Measurements from ENCODE around the gene CDH5. TPM values are rescaled to one million over a fixed set of nuclear protein-coding genes. Genes with fewer than 3 reads are reported as not detected.

Gene CDH5
- total RNA-seq, 1 experiment from 2014 or later: not detected

DNA sequence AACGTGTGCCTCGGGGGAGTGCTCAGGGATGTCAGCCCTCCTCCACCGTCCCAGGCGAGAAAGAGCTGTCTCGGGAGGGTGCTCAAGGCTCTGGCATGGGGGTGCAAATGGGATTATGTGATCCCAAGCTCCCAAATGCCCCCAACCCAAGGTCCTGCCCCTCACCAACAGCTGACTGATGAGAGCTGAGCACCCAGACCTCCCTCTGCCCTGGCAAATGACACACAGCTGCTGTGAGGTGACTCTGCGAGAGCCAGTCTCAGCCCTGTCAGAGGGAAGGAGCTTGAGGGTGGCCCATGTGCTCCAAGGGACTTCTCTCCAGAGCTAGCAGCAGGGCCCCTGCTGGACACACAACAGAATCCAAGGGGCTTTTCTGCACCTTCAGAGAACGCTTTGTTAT is 7.7 kb downstream of the CDH5 start:
- Histone ChIP-seq H3K27ac (no peak overlapping the region), H3K4me3 (no peak overlapping the region), H3K36me3 (no peaks in the 10 kb centered on the region), H3K27me3 (replicated peaks) (no peaks in the 10 kb centered on the region), H3K9me3 (replicated peaks) (no peaks in the 10 kb centered on the region), H3K4me1 (replicated peaks) (no peaks in the 10 kb centered on the region)
- no peak for DNase-seq (ENCODE audit: low read depth in 1 of 2, low spot score in 2 of 2)

- Histone ChIP-seq H3K27me3 (replicated peaks) (no peaks in the 10 kb centered on the region), H3K9me3 (replicated peaks) (0 out of 2 replicates have a peak, but pooled peaks cover under 1% of the 10 kb centered on the region), H3K27ac (no peak overlapping the region), H3K4me3 (no peak overlapping the region), H3K4me1 (replicated peaks) (no peaks in the 10 kb centered on the region), H3K36me3 (no peaks in the 10 kb centered on the region)
- no peak for DNase-seq (ENCODE audit: low read depth in 1 of 2, low spot score in 2 of 2)
These were observed 9.0 kb downstream of the CDH5 start for GRCh38 chr16:66375451-66375850.

DNA sequence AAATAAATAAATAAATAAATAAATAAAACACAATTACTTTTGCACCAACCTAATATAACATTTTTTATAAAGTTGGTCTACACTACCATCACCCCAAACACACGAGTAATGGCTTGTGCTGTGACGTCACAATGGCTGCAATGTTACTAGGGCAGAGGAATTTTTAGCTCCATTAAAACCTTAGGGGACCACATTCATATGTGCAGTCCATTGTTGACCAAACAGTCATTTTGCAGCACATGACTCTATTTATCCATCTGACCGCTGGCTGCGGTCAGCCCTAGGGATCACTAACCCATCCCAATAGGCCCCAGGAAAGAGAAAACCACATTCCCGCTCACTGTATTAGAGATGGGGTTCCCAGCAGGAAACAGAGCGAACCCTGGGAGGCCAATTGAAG is 9.6 kb downstream of the CDH5 start:
- H3K36me3 ChIP-seq: no peaks in the 10 kb centered on the region
- no peak overlapping the region for H3K27ac ChIP-seq
- H3K4me1 ChIP-seq (replicated peaks): no peaks in the 10 kb centered on the region
- H3K9me3 ChIP-seq (replicated peaks): 0 out of 2 replicates have a peak, but pooled peaks cover 3% of the 10 kb centered on the region
- H3K4me3 ChIP-seq: no peak overlapping the region
- H3K27me3 ChIP-seq (replicated peaks): no peaks in the 10 kb centered on the region
- DNase-seq (ENCODE audit: low read depth in 1 of 2, low spot score in 2 of 2): no peak

GRCh38 chr16:66376577-66377305 is 10.2 kb downstream of the CDH5 start:
- H3K9me3 ChIP-seq (replicated peaks): 0 out of 2 replicates have a peak, but pooled peaks cover 4% of the 10 kb centered on the region
- no peak overlapping the region for H3K4me3 ChIP-seq
- peaks cover 2% of the 10 kb centered on the region for H3K4me1 ChIP-seq (replicated peaks)
- DNase-seq (ENCODE audit: low read depth in 1 of 2, low spot score in 2 of 2): no peak
- no peaks in the 10 kb centered on the region for H3K36me3 ChIP-seq
- H3K27ac ChIP-seq: no peak overlapping the region
- H3K27me3 ChIP-seq (replicated peaks): no peaks in the 10 kb centered on the region

DNA sequence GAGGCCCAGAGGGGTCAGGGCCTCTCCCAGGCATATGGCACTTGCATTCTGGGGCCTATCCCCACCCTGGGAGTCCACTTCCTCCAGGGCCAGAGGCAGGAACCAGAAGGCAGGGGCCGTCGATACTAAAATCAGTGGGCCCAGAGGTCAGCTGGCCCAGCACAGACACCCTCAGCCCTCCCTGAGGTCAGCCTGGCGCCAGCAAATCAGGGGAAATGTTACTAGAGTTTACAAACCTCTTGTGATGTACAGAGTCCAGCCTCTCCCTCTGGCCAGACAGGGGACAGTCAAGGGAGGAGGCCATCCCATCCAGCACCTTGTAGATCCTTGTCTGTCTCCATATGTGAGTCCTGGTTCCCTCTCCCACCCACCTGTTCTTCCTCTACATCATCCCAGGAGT is 10.8 kb downstream of the CDH5 start:
- no peak overlapping the region for H3K4me3 ChIP-seq

GRCh38 chr16:66378741-66379570 is 12.5 kb downstream of the CDH5 start:
- Histone ChIP-seq H3K4me1 (replicated peaks) (peaks cover 23% of the 10 kb centered on the region), H3K27me3 (replicated peaks) (no peaks in the 10 kb centered on the region), H3K9me3 (replicated peaks) (0 out of 2 replicates have a peak, but pooled peaks cover 6% of the 10 kb centered on the region), H3K4me3 (no peak overlapping the region), H3K36me3 (no peaks in the 10 kb centered on the region), H3K27ac (no peak overlapping the region)
- no peak for DNase-seq (ENCODE audit: low read depth in 1 of 2, low spot score in 2 of 2)

More for the DNA sequence above, 10.8 kb downstream of the CDH5 start:
- 0 out of 2 replicates have a peak, but pooled peaks cover 6% of the 10 kb centered on the region for H3K9me3 ChIP-seq (replicated peaks)
- no peak overlapping the region for H3K27ac ChIP-seq
- no peaks in the 10 kb centered on the region for H3K27me3 ChIP-seq (replicated peaks)
- no peaks in the 10 kb centered on the region for H3K36me3 ChIP-seq
- no peak for DNase-seq (ENCODE audit: low read depth in 1 of 2, low spot score in 2 of 2)
- peaks cover 8% of the 10 kb centered on the region for H3K4me1 ChIP-seq (replicated peaks)

DNA sequence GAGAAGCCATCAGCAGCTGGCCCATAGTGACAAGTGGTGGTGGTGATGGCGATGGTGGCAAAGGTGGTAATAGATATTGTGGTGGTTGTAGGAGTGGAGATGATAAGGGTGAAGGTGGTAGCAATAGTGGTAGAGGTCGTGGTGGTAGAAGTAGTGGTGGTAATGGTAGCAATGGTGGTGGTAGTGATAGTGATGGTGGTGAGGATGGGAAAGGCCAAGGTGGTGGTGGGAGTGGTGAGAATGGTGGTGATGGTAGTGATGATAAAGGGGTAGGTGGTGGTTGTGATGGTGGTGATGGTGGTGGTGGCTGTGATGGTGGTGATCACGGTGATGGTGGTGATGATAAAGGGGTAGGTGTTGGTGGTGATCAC is 13.1 kb downstream of the CDH5 start:
- H3K27me3 ChIP-seq (replicated peaks): no peaks in the 10 kb centered on the region
- H3K9me3 ChIP-seq (replicated peaks): 0 out of 2 replicates have a peak, but pooled peaks cover 6% of the 10 kb centered on the region
- H3K4me3 ChIP-seq: no peak overlapping the region
- peaks cover 23% of the 10 kb centered on the region for H3K4me1 ChIP-seq (replicated peaks)
- no peak for DNase-seq (ENCODE audit: low read depth in 1 of 2, low spot score in 2 of 2)
- no peak overlapping the region for H3K27ac ChIP-seq
- no peaks in the 10 kb centered on the region for H3K36me3 ChIP-seq

- H3K4me1 ChIP-seq (replicated peaks): peaks cover 23% of the 10 kb centered on the region
These were observed 13.9 kb downstream of the CDH5 start for GRCh38 chr16:66380421-66380820.

GRCh38 chr16:66381585-66382170 is 15.2 kb downstream of the CDH5 start:
- H3K27me3 ChIP-seq (replicated peaks): no peaks in the 10 kb centered on the region
- H3K27ac ChIP-seq: peak overlapping the region; percentile 94
- DNase-seq (ENCODE audit: low read depth in 1 of 2, low spot score in 2 of 2): no peak
- 0 out of 2 replicates have a peak, but pooled peaks cover 6% of the 10 kb centered on the region for H3K9me3 ChIP-seq (replicated peaks)
- no peak overlapping the region for H3K4me3 ChIP-seq
- peaks cover 23% of the 10 kb centered on the region for H3K4me1 ChIP-seq (replicated peaks)
- no peaks in the 10 kb centered on the region for H3K36me3 ChIP-seq

More at GRCh38 chr16:66380421-66380820, 13.9 kb downstream of the CDH5 start:
- Histone ChIP-seq H3K36me3 (no peaks in the 10 kb centered on the region), H3K27ac (no peak overlapping the region), H3K4me3 (no peak overlapping the region), H3K9me3 (replicated peaks) (0 out of 2 replicates have a peak, but pooled peaks cover 6% of the 10 kb centered on the region), H3K27me3 (replicated peaks) (no peaks in the 10 kb centered on the region)
- DNase-seq (ENCODE audit: low read depth in 1 of 2, low spot score in 2 of 2): no peak

- Histone ChIP-seq H3K36me3 (no peaks in the 10 kb centered on the region), H3K4me1 (replicated peaks) (peaks cover 23% of the 10 kb centered on the region), H3K27me3 (replicated peaks) (no peaks in the 10 kb centered on the region), H3K4me3 (no peak overlapping the region), H3K9me3 (replicated peaks) (0 out of 2 replicates have a peak, but pooled peaks cover 6% of the 10 kb centered on the region), H3K27ac (peak overlapping the region; percentile 94)
- DNase-seq (ENCODE audit: low read depth in 1 of 2, low spot score in 2 of 2): peak; percentile 73 to 80
These were observed 15.9 kb downstream of the CDH5 start for GRCh38 chr16:66382171-66382965.

DNA sequence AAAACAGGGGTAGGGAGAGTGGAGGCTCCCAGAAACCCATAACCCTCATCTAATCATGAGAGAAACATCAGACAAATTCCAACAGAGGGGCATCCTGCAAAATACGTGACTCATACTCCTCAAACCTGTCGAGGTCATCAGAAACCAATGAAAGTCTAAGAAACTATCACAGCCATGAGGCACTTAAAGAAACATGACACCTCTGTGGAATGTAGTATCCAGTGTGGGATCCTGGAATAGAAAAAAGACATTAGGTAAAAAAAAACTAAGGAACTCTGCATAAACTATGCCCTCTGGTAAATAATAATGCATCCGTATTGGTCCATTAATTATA is 16.4 kb downstream of the CDH5 start:
- peaks cover 23% of the 10 kb centered on the region for H3K4me1 ChIP-seq (replicated peaks)
- H3K27ac ChIP-seq: peak overlapping the region; percentile 94
- H3K9me3 ChIP-seq (replicated peaks): 0 out of 2 replicates have a peak, but pooled peaks cover 6% of the 10 kb centered on the region
- H3K27me3 ChIP-seq (replicated peaks): no peaks in the 10 kb centered on the region
- no peaks in the 10 kb centered on the region for H3K36me3 ChIP-seq
- DNase-seq (ENCODE audit: low read depth in 1 of 2, low spot score in 2 of 2): peak in 1 of 2 experiments; percentile 79
- no peak overlapping the region for H3K4me3 ChIP-seq

- no peak for DNase-seq (ENCODE audit: low read depth in 1 of 2, low spot score in 2 of 2)
- Histone ChIP-seq H3K36me3 (no peaks in the 10 kb centered on the region), H3K4me3 (no peak overlapping the region), H3K27ac (peak overlapping the region; percentile 94), H3K4me1 (replicated peaks) (peaks cover 23% of the 10 kb centered on the region), H3K27me3 (replicated peaks) (no peaks in the 10 kb centered on the region), H3K9me3 (replicated peaks) (0 out of 2 replicates have a peak, but pooled peaks cover 6% of the 10 kb centered on the region)
These were observed 17.1 kb downstream of the CDH5 start for GRCh38 chr16:66383551-66383950.

- H3K4me1 ChIP-seq (replicated peaks): peaks cover 23% of the 10 kb centered on the region
- DNase-seq (ENCODE audit: low read depth in 1 of 2, low spot score in 2 of 2): no peak
- no peak overlapping the region for H3K4me3 ChIP-seq
- no peaks in the 10 kb centered on the region for H3K27me3 ChIP-seq (replicated peaks)
- H3K36me3 ChIP-seq: no peaks in the 10 kb centered on the region
- H3K9me3 ChIP-seq (replicated peaks): 0 out of 2 replicates have a peak, but pooled peaks cover 6% of the 10 kb centered on the region
- no peak overlapping the region for H3K27ac ChIP-seq
These were observed 18.9 kb downstream of the CDH5 start for GRCh38 chr16:66385415-66385814.

Measured in SJSA1 (cell line).